Neural progenitor cell (in vitro differentiated cells): ENCODE data around the gene GFY. TPM values are rescaled to one million over a fixed set of nuclear protein-coding genes. Genes with fewer than 3 reads are reported as not detected.

Source experiments
- DNase-seq: peaks from one replicate; pipeline ENCODE4 v3.0.0-alpha.2; 2016; ENCODE audit warnings: low spot score
- H2AFZ ChIP-seq: fragments of 200-600 bp; sonication (generic); replicated peaks from 2 replicates; pipeline ENCODE4 v1.6.1; 2016; ENCODE audit warnings: antibody characterized with exemption
- H3F3A ChIP-seq: fragments of 200-600 bp; sonication (generic); 2 replicates; pipeline ENCODE4 v1.6.1; 2016; ENCODE audit warnings: antibody characterized with exemption, low read depth
- H3K27ac ChIP-seq: fragments of 200-600 bp; sonication (generic); 2 replicates; pipeline ENCODE4 v1.5.1; 2016; ENCODE audit warnings: mild to moderate bottlenecking
- H3K27me3 ChIP-seq: fragments of 200-600 bp; sonication (generic); 2 replicates; pipeline ENCODE4 v1.6.1; 2016; ENCODE audit warnings: mild to moderate bottlenecking, moderate library complexity
- H3K36me3 ChIP-seq: fragments of 200-600 bp; sonication (generic); 2 replicates; pipeline ENCODE4 v1.5.1; 2016
- H3K4me1 ChIP-seq: fragments of 200-600 bp; sonication (generic); 2 replicates; pipeline ENCODE4 v1.6.1; 2016; ENCODE audit warnings: mixed run types
- H3K4me2 ChIP-seq: fragments of 200-600 bp; sonication (generic); 2 replicates; pipeline ENCODE4 v1.6.1; 2016
- H3K4me3 ChIP-seq: fragments of 200-600 bp; sonication (generic); 2 replicates; pipeline ENCODE4 v1.5.1; 2016
- H3K79me2 ChIP-seq: fragments of 200-600 bp; sonication (generic); 2 replicates; pipeline ENCODE4 v1.6.1; 2016; ENCODE audit warnings: low read depth
- H3K9ac ChIP-seq: fragments of 200-600 bp; sonication (generic); 2 replicates; pipeline ENCODE4 v1.6.1; 2016
- H3K9me3 ChIP-seq: fragments of 200-600 bp; sonication (generic); 2 replicates; pipeline ENCODE4 v1.5.1; 2016; ENCODE audit warnings: low read depth
- H4K20me1 ChIP-seq: fragments of 200-600 bp; sonication (generic); 2 replicates; pipeline ENCODE4 v1.6.1; 2016; ENCODE audit warnings: low read depth
- H3K27ac Mint-ChIP-seq: 3 replicates; pipeline ENCODE4 v1.8.0; 2021; ENCODE audit warnings: mixed read lengths
- H3K27me3 Mint-ChIP-seq: 2 replicates; pipeline ENCODE4 v1.8.0; 2022; ENCODE audit warnings: low read depth, mild to moderate bottlenecking, inconsistent platforms, moderate library complexity, mixed read lengths; ENCODE audit not compliant: insufficient read depth
- H3K36me3 Mint-ChIP-seq: 3 replicates; pipeline ENCODE4 v1.8.0; 2021; ENCODE audit warnings: mixed read lengths
- H3K4me1 Mint-ChIP-seq: 3 replicates; pipeline ENCODE4 v1.8.0; 2021; ENCODE audit warnings: mixed read lengths
- H3K4me3 Mint-ChIP-seq: 3 replicates; pipeline ENCODE4 v1.8.0; 2021; ENCODE audit warnings: mild to moderate bottlenecking, moderate library complexity, mixed read lengths
- H3K9me3 Mint-ChIP-seq: 3 replicates; pipeline ENCODE4 v1.8.0; 2020; ENCODE audit warnings: mixed read lengths
- EZH2 ChIP-seq: fragments of 200-600 bp; sonication (generic); IDR thresholded peaks from 2 replicates; pipeline ENCODE4 v1.6.1; 2017; ENCODE audit warnings: antibody characterized with exemption, mild to moderate bottlenecking, moderate library complexity
- EZH2phosphoT487 ChIP-seq: fragments of 200-600 bp; sonication (generic); IDR thresholded peaks from 2 replicates; pipeline ENCODE4 v1.6.1; 2017; ENCODE audit warnings: antibody characterized with exemption
- total RNA-seq: library from RNA; depleted of rRNA; stranded (reverse); fragments of >200 nt; gene quantifications from 2 replicates; pipeline ENCODE4 v1.2.3, GENCODE V29; 2015; ENCODE audit warnings: low replicate concordance
- TF ChIP-seq, protein P1 (sequence below): fragments of 200-600 bp; sonication (generic); IDR thresholded peaks from 2 replicates; pipeline ENCODE4 v1.5.1; 2017; ENCODE audit warnings: antibody characterized with exemption, mild to moderate bottlenecking

GFY gene
- total RNA-seq, 1 donor from 2014 or later = not detected

DNA sequence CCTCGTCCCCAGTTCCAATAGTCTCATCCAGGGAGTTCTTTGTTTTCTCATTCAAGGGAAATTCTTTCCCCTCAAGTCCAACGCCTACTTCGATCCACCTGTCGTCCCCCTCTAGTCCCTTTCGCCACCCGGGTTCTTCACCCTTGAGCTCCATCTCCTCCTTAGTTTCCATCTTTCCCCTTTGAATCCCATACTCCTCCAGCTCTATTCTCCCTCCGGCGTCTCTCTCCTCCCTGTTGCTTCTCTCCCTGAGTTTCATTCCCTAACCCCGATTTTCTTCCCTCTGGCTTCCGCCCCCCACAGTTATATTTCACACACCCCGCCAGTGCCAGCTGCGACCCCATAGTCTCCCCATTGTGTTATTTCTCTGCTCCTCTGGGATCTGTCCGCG, 16.8 kb downstream of the GFY start:
- Histone ChIP-seq H3K9ac (no peak overlapping the region), H3K79me2 (no peaks in the 10 kb centered on the region), H4K20me1 (peaks cover 6% of the 10 kb centered on the region), H3K4me1 (peaks cover 8% of the 10 kb centered on the region), H3K9me3 (no peaks in the 10 kb centered on the region), H3K4me2 (peak overlapping the region; percentile 77), H3K27me3 (peaks cover 57% of the 10 kb centered on the region), H3K4me3 (peak overlapping the region; percentile 43), H3K27ac (no peak overlapping the region), H3K36me3 (no peaks in the 10 kb centered on the region), H3F3A (peaks cover 43% of the 10 kb centered on the region), H2AFZ (peak overlapping the region; percentile 31)
- no peaks in the 10 kb centered on the region for H3K9me3 Mint-ChIP-seq
- no peak overlapping the region for H3K27ac Mint-ChIP-seq
- peak overlapping the region; percentile 85 for H3K4me3 Mint-ChIP-seq
- peak; percentile 34 for TF ChIP-seq EZH2
- TF ChIP-seq, protein P1, sequence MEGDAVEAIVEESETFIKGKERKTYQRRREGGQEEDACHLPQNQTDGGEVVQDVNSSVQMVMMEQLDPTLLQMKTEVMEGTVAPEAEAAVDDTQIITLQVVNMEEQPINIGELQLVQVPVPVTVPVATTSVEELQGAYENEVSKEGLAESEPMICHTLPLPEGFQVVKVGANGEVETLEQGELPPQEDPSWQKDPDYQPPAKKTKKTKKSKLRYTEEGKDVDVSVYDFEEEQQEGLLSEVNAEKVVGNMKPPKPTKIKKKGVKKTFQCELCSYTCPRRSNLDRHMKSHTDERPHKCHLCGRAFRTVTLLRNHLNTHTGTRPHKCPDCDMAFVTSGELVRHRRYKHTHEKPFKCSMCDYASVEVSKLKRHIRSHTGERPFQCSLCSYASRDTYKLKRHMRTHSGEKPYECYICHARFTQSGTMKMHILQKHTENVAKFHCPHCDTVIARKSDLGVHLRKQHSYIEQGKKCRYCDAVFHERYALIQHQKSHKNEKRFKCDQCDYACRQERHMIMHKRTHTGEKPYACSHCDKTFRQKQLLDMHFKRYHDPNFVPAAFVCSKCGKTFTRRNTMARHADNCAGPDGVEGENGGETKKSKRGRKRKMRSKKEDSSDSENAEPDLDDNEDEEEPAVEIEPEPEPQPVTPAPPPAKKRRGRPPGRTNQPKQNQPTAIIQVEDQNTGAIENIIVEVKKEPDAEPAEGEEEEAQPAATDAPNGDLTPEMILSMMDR = no peak
- TF ChIP-seq EZH2phosphoT487 = peak; percentile 44
- peaks cover 58% of the 10 kb centered on the region for H3K27me3 Mint-ChIP-seq
- H3K36me3 Mint-ChIP-seq = no peaks in the 10 kb centered on the region
- no peak for DNase-seq
- peaks cover 18% of the 10 kb centered on the region for H3K4me1 Mint-ChIP-seq

DNA sequence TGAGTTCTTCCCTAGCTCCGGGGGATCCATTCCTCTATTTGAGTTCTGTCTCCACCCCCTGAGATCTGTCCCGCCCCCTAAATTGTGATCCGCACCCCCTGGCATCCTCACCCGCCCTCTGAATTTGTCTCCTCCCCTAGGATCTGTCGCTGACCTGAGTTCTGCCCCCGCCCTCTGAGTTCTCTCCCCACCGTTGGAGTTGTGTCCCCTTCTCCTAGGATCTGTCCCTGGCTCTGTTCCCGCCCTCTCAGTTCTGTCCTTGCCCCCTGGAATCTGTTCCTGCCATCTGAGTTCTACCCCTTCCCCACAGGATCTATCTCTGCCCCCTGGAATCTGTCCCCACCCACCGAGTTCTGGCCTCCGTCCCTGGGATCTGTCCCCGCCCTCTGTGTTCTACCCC, 17.2 kb downstream of the GFY start:
- Mint-ChIP-seq H3K36me3 (no peaks in the 10 kb centered on the region), H3K4me3 (peak overlapping the region; percentile 85), H3K27me3 (peaks cover 54% of the 10 kb centered on the region), H3K9me3 (no peaks in the 10 kb centered on the region), H3K4me1 (peaks cover 18% of the 10 kb centered on the region), H3K27ac (no peak overlapping the region)
- peak overlapping the region; percentile 31 for H2AFZ ChIP-seq
- H3K9me3 ChIP-seq = no peaks in the 10 kb centered on the region
- peak overlapping the region; percentile 43 for H3K4me3 ChIP-seq
- H3K9ac ChIP-seq = no peak overlapping the region
- H3K36me3 ChIP-seq = no peaks in the 10 kb centered on the region
- peaks cover 53% of the 10 kb centered on the region for H3K27me3 ChIP-seq
- H3K79me2 ChIP-seq = no peaks in the 10 kb centered on the region
- H3K4me2 ChIP-seq = peak overlapping the region; percentile 77
- H3K27ac ChIP-seq = no peak overlapping the region
- peaks cover 6% of the 10 kb centered on the region for H4K20me1 ChIP-seq
- no peak for TF ChIP-seq EZH2
- TF ChIP-seq EZH2phosphoT487 = no peak
- TF ChIP-seq, protein P1 = no peak
- H3K4me1 ChIP-seq = peaks cover 8% of the 10 kb centered on the region
- peaks cover 47% of the 10 kb centered on the region for H3F3A ChIP-seq
- DNase-seq = peak; percentile 67

DNA sequence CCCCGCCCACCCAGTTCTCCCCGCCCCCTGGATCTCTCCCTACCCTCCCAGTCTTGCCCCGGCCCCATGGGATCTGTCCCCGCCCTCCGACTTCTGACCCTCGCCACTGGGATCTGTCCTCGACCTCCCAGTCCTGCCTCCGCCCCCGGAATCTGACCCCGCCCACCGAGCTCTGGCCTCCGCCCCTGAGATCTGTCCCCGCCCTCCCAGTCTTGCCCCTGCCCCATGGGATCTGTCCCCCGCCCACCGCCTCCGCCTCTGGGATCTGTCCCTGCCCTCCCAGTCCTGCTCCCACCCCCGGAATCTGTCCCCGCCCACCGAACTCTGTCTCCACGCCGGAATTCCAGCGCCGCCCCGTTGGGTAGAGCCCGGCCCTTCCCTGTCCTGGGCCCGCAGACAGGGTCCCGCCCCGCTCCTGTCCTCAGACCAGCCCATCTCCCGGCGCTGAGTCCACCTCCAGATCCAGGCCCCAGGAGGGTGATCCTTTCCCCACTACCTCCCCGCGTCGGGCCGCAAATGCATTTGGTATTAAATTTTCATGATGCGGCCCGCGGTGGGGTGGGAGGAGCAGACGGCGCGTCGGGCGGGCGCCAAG, 17.7 kb downstream of the GFY start:
- no peak overlapping the region for H3K9ac ChIP-seq
- H3K79me2 ChIP-seq = no peaks in the 10 kb centered on the region
- no peaks in the 10 kb centered on the region for H3K9me3 ChIP-seq
- TF ChIP-seq, protein P1 = no peak
- TF ChIP-seq EZH2 (no peak), EZH2phosphoT487 (no peak)
- no peaks in the 10 kb centered on the region for H3K36me3 ChIP-seq
- peak overlapping the region; percentile 79 for H3K4me2 ChIP-seq
- peaks cover 48% of the 10 kb centered on the region for H3K27me3 ChIP-seq
- peaks cover 8% of the 10 kb centered on the region for H3K4me1 ChIP-seq
- H3K4me3 Mint-ChIP-seq = peak overlapping the region; percentile 85
- H3K4me3 ChIP-seq = peak overlapping the region; percentile 59
- DNase-seq = peak; percentile 99
- H3F3A ChIP-seq = peaks cover 49% of the 10 kb centered on the region
- H3K27ac Mint-ChIP-seq = no peak overlapping the region
- H3K27me3 Mint-ChIP-seq = peaks cover 49% of the 10 kb centered on the region
- H2AFZ ChIP-seq = peak overlapping the region; percentile 78
- no peaks in the 10 kb centered on the region for H3K36me3 Mint-ChIP-seq
- H3K27ac ChIP-seq = no peak overlapping the region
- peaks cover 18% of the 10 kb centered on the region for H3K4me1 Mint-ChIP-seq
- H4K20me1 ChIP-seq = peaks cover 6% of the 10 kb centered on the region
- no peaks in the 10 kb centered on the region for H3K9me3 Mint-ChIP-seq
